MCF 10A (cell line): Measurements from ENCODE around the gene ZNF280D. TPM values are rescaled to one million over a fixed set of nuclear protein-coding genes. Genes with fewer than 3 reads are reported as not detected.
A peak's percentile ranks its signal among the peaks of the same experiment; 100 is the strongest.

Source experiments
- BruUV-seq: library from RNA; stranded (reverse); fragments of 400-500 nt; replicated peaks from 2 replicates; lab custom pipeline; 2021; lab: Mats Ljungman, UMichigan
- CTCF ChIA-PET: fragments of 300-600 bp; sonication (Branson Sonifier 250); formaldehyde crosslinking; extraction: SDS; loops from one replicate; lab custom pipeline; 2021; ENCODE audit warnings: antibody characterized with exemption, inconsistent platforms; lab: Yijun Ruan, JAX
- POLR2A ChIA-PET: fragments of 300-600, 350-650 bp; sonication (Branson Sonifier 250); formaldehyde crosslinking; extraction: SDS; loops from one replicate; lab custom pipeline; 2020; ENCODE audit warnings: antibody characterized with exemption, inconsistent platforms; lab: Yijun Ruan, JAX
- DNase-seq: peaks from one replicate; pipeline ENCODE4 v3.0.0-alpha.2; 2018; ENCODE audit not compliant: unreplicated experiment
- H3K27ac Mint-ChIP-seq: one replicate; pipeline ENCODE4 v1.8.0; 2022; ENCODE audit warnings: mild to moderate bottlenecking, low read depth, mixed read lengths; ENCODE audit not compliant: unreplicated experiment
- H3K27me3 Mint-ChIP-seq: one replicate; pipeline ENCODE4 v1.8.0; 2022; ENCODE audit warnings: mixed read lengths; ENCODE audit not compliant: insufficient read depth, unreplicated experiment
- H3K36me3 Mint-ChIP-seq: one replicate; pipeline ENCODE4 v1.8.0; 2022; ENCODE audit warnings: mild to moderate bottlenecking, moderate library complexity, mixed read lengths; ENCODE audit not compliant: insufficient read depth, unreplicated experiment
- H3K4me1 Mint-ChIP-seq: one replicate; pipeline ENCODE4 v1.8.0; 2022; ENCODE audit warnings: mixed read lengths; ENCODE audit not compliant: insufficient read depth, unreplicated experiment
- H3K4me3 Mint-ChIP-seq: one replicate; pipeline ENCODE4 v1.8.0; 2022; ENCODE audit warnings: mild to moderate bottlenecking, moderate library complexity, mixed read lengths; ENCODE audit not compliant: unreplicated experiment
- H3K9me3 Mint-ChIP-seq: one replicate; pipeline ENCODE4 v1.8.0; 2022; ENCODE audit warnings: mixed read lengths; ENCODE audit not compliant: unreplicated experiment
- intact Hi-C: fragments of 100-400 bp; cut with micrococcal nuclease; formaldehyde crosslinking; loops from 2 replicates; pipeline ENCODE4 v1.14.1; 2022
- total RNA-seq: library from RNA; stranded (reverse); gene quantifications from 2 replicates; pipeline ENCODE4 v1.2.3, GENCODE V29; 2022
- TF ChIP-seq, protein P1 (sequence below): fragments of 200-600 bp; IDR thresholded peaks from one replicate; pipeline ENCODE4 v1.8.0; 2022; ENCODE audit warnings: antibody characterized with exemption, mild to moderate bottlenecking; ENCODE audit not compliant: unreplicated experiment

ZNF280D gene
- total RNA-seq, 1 experiment from 2014 or later: 30.8 TPM

DNA sequence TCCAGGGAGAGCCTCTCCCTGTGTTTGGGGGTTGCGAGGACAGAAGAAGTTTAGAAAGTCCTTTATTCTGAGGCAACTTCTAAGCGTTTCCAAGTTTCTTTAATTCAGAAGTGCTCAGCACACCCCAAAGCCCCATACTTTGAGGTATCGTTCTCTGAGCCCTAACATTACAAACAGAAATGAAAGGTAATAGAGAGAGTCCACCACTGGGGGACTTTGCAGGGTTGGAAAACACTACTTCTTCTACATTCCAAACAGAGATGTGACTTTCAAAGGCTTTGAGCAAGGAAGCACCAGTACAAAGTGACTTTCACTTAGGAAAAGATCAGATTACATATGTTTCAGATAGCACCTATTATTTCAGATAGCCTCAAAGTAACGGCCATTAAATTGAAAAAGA is 6.2 kb upstream of the ZNF280D start:
- CTCF ChIA-PET: interaction anchor here (1.1 kb wide), 1 partner anchor 83 kb away, joined by 4 read pairs; no protein-coding TSS in a partner anchor
- no peaks in the 10 kb centered on the region for H3K9me3 Mint-ChIP-seq
- H3K36me3 Mint-ChIP-seq: no peaks in the 10 kb centered on the region
- no peak overlapping the region for H3K27ac Mint-ChIP-seq
- no peaks in the 10 kb centered on the region for H3K27me3 Mint-ChIP-seq
- TF ChIP-seq, protein P1, sequence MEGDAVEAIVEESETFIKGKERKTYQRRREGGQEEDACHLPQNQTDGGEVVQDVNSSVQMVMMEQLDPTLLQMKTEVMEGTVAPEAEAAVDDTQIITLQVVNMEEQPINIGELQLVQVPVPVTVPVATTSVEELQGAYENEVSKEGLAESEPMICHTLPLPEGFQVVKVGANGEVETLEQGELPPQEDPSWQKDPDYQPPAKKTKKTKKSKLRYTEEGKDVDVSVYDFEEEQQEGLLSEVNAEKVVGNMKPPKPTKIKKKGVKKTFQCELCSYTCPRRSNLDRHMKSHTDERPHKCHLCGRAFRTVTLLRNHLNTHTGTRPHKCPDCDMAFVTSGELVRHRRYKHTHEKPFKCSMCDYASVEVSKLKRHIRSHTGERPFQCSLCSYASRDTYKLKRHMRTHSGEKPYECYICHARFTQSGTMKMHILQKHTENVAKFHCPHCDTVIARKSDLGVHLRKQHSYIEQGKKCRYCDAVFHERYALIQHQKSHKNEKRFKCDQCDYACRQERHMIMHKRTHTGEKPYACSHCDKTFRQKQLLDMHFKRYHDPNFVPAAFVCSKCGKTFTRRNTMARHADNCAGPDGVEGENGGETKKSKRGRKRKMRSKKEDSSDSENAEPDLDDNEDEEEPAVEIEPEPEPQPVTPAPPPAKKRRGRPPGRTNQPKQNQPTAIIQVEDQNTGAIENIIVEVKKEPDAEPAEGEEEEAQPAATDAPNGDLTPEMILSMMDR: no peak
- H3K4me3 Mint-ChIP-seq: no peak overlapping the region
- no TSS peak for BruUV-seq
- intact Hi-C loops: no loop called here
- POLR2A ChIA-PET: interaction anchor here (1.2 kb wide), 1 partner anchor 12 kb away, joined by 3 read pairs; no protein-coding TSS in a partner anchor
- H3K4me1 Mint-ChIP-seq: peaks cover 5% of the 10 kb centered on the region
- no peak for DNase-seq

DNA sequence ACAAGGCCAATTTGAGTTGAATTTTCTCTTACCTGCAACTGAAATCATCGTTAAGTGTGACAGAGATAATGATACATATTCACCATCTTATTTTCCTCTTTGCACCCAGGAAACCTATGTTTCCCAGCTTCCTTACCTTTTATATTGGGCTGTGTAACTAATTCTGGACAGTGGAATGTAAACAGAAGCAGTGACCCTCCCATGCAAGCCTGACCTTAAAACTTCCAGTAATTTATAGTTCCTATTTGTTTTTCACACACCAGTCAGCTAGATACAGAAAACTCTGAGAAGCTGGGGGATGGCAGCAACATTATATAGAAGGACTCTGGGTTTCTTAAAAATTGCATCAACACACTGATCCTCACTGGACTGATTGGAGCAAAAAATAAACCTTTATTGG is 4.5 kb upstream of the ZNF280D start:
- BruUV-seq: no TSS peak
- H3K36me3 Mint-ChIP-seq: no peaks in the 10 kb centered on the region
- no peaks in the 10 kb centered on the region for H3K9me3 Mint-ChIP-seq
- TF ChIP-seq, protein P1: no peak
- DNase-seq: no peak
- H3K4me1 Mint-ChIP-seq: peaks cover 5% of the 10 kb centered on the region
- ChIA-PET CTCF (interaction anchor here (0.6 to 1.5 kb wide), 2 partner anchors 9 to 241 kb away, joined by 4 read pairs; no protein-coding TSS in a partner anchor), POLR2A (interaction anchor here (0.6 to 0.9 kb wide), 2 partner anchors 17 to 68 kb away, joined by 3 read pairs; no protein-coding TSS in a partner anchor)
- intact Hi-C loops: no loop called here
- no peaks in the 10 kb centered on the region for H3K27me3 Mint-ChIP-seq
- H3K27ac Mint-ChIP-seq: no peak overlapping the region
- H3K4me3 Mint-ChIP-seq: no peak overlapping the region

DNA sequence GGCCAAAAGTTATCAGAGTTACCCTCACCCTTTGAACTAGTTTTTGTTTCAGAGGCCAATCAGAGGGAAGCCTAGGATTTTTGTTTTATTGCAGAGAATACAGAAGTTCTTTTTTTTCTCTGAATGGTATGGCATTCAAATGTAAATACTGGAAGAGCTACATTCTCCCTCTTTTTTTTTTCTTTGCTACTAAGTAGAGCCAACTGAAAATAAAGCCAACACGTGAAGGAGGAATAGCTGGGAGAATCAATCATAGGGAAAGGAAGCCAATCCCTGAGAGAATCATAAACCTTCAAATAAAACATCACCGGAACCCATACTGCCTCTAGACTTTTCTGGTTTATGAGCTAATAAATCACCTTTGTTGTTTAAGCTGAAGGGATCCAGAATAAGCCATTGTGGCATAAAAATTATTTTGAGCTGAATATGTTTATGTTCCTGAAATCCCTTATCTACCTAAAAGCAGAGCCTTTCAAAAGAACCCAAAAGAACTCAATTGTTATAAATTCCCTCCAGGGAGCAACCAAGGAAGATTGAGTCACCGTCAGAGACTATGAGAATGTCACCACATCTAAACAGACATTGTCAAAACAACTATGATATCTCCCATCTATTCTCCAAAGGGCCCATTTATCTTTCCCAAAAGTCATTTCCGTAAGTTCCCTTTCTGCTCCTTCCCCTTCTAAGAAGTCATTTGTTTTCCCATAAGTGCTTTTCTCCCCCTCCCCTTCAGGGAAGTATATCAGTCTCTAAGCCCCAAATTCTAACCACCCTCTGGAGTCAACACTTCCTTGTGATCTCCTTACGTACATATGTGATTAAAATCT is 3.8 kb upstream of the ZNF280D start:
- no peaks in the 10 kb centered on the region for H3K27me3 Mint-ChIP-seq
- TF ChIP-seq, protein P1: no peak
- peaks cover 5% of the 10 kb centered on the region for H3K4me1 Mint-ChIP-seq
- H3K4me3 Mint-ChIP-seq: no peak overlapping the region
- DNase-seq: no peak
- ChIA-PET POLR2A (interaction anchor here (0.6 to 1.1 kb wide), 3 partner anchors 7 to 69 kb away, joined by 3 to 5 read pairs (median 3); no protein-coding TSS in a partner anchor), CTCF (interaction anchor here (1.5 kb wide), 1 partner anchor 10 kb away, joined by 4 read pairs; no protein-coding TSS in a partner anchor)
- intact Hi-C loops: no loop called here
- H3K27ac Mint-ChIP-seq: no peak overlapping the region
- BruUV-seq: no TSS peak
- H3K36me3 Mint-ChIP-seq: no peaks in the 10 kb centered on the region
- H3K9me3 Mint-ChIP-seq: no peaks in the 10 kb centered on the region

- no TSS peak for BruUV-seq
- POLR2A ChIA-PET: interaction anchor here (1.1 kb wide), 1 partner anchor 8 kb away, joined by 5 read pairs; no protein-coding TSS in a partner anchor
- intact Hi-C loops: no loop called here
- TF ChIP-seq, protein P1: no peak
- Mint-ChIP-seq H3K4me3 (no peak overlapping the region), H3K4me1 (peaks cover 5% of the 10 kb centered on the region), H3K27ac (no peak overlapping the region), H3K36me3 (peaks cover under 1% of the 10 kb centered on the region), H3K27me3 (no peaks in the 10 kb centered on the region), H3K9me3 (no peaks in the 10 kb centered on the region)
- DNase-seq: peak; percentile 22
- CTCF ChIA-PET: no interaction called here
These were observed 3.0 kb upstream of the ZNF280D start for GRCh38 chr15:56736308-56736707.
